Stimulated activated CD8-positive, alpha-beta memory T cell treated with anti-CD3 and anti-CD28 coated beads, Interleukin-12 subunit alpha, Interleukin-12 subunit beta, amount 100 ng/mL, for 4 hours (primary cell): ENCODE measurements around the gene DNAH17.
A peak's percentile ranks its signal among the peaks of the same experiment; 100 is the strongest.

ENCODE experiments used
- DNase-seq: peaks from one replicate; pipeline ENCODE4 v3.0.0-alpha.2; 2020; ENCODE audit warnings: low read depth

The DNAH17 gene

GRCh38 chr17:78390241-78391050, 186.8 kb downstream of the DNAH17 start:
- DNase-seq, result no peak

GRCh38 chr17:78387977-78388941, 188.9 kb downstream of the DNAH17 start:
- no peak for DNase-seq

GRCh38 chr17:78384479-78385175, 192.6 kb downstream of the DNAH17 start:
- no peak for DNase-seq

- no peak for DNase-seq
Measured at GRCh38 chr17:78383725-78384471, 193.3 kb downstream of the DNAH17 start.

- no peak for DNase-seq
Measured at GRCh38 chr17:78381601-78382232, 195.5 kb downstream of the DNAH17 start.

- no peak for DNase-seq
Measured at GRCh38 chr17:78380370-78380769, 196.8 kb downstream of the DNAH17 start.

GRCh38 chr17:78379131-78379491, 198.1 kb downstream of the DNAH17 start:
- no peak for DNase-seq

GRCh38 chr17:78378225-78379130, 198.7 kb downstream of the DNAH17 start, which contains the start of gene PGS1:
PGS1 (plus strand) TSS chr17:78378649; CDS start chr17:78378666, 17 bp downstream.
- DNase-seq, result peak; percentile 73

- no peak for DNase-seq
Measured at GRCh38 chr17:78377858-78378224, 199.4 kb downstream of the DNAH17 start.

GRCh38 chr17:78376161-78376560, 201.0 kb downstream of the DNAH17 start:
- no peak for DNase-seq

- no peak for DNase-seq
Measured at GRCh38 chr17:78375401-78376151, 201.6 kb downstream of the DNAH17 start.

GRCh38 chr17:78374631-78375274, 202.4 kb downstream of the DNAH17 start:
- DNase-seq, result no peak

- DNase-seq, result no peak
Measured at GRCh38 chr17:78374189-78374588, 203.0 kb downstream of the DNAH17 start.
